Left forelimb (tissue), 1 donor: ENCODE results near the gene GPD1.
"Not testable (repeated sequence)": the region's sequence is repeated elsewhere in the genome, so short reads cannot be mapped to it uniquely, and the experiment has no call there.

Experiments
- DNase-seq: peaks from one replicate; pipeline ENCODE4 v3.0.0-alpha.2; 2018; ENCODE audit warnings: low spot score

Gene GPD1

GRCh38 chr12:50123203-50123602 lies 19.4 kb downstream of the GPD1 start:
- DNase-seq = peak; percentile 22

- DNase-seq = peak; percentile 12
These were observed 23.7 kb downstream of the GPD1 start for GRCh38 chr12:50127546-50127945.

GRCh38 chr12:50129290-50129689 lies 25.5 kb downstream of the GPD1 start:
- no peak for DNase-seq

GRCh38 chr12:50132505-50133135 lies 28.8 kb downstream of the GPD1 start:
- no peak for DNase-seq

GRCh38 chr12:50142993-50143392 lies 39.2 kb downstream of the GPD1 start:
- DNase-seq = no peak

- DNase-seq = no peak
These were observed 41.6 kb downstream of the GPD1 start for GRCh38 chr12:50145439-50145838.

- no peak for DNase-seq
These were observed 43.5 kb downstream of the GPD1 start for GRCh38 chr12:50147281-50147680.

GRCh38 chr12:50148011-50148410 lies 44.2 kb downstream of the GPD1 start:
- DNase-seq = not testable (repeated sequence)

- DNase-seq = no peak
These were observed 45.5 kb downstream of the GPD1 start for GRCh38 chr12:50149311-50149710.

- DNase-seq = no peak
These were observed 47.4 kb downstream of the GPD1 start for GRCh38 chr12:50151047-50151687.

- not testable (repeated sequence) for DNase-seq
These were observed 51.1 kb downstream of the GPD1 start for GRCh38 chr12:50154947-50155346.

- no peak for DNase-seq
These were observed 52.8 kb downstream of the GPD1 start for GRCh38 chr12:50156641-50157040.

GRCh38 chr12:50157259-50157658 lies 53.5 kb downstream of the GPD1 start:
- no peak for DNase-seq

- DNase-seq = no peak
These were observed 56.8 kb downstream of the GPD1 start for GRCh38 chr12:50160643-50161042.
